ENCODE results near the gene MAP3K15.

The MAP3K15 gene

GRCh38 chrX:19343535-19344408, 171.5 kb downstream of the MAP3K15 start, which contains the start of gene PDHA1:
TSS of gene PDHA1 (plus strand) at chrX:19343927. CDS start at chrX:19344038, 111 bp downstream.
- TF ChIP-seq FOXP2 (optimal IDR thresholded peaks at IDR 0.05; ENCODE audit: borderline replicate concordance, extremely low read depth, extremely low read length, insufficient read depth) (peak; percentile 62), TAF1 (IDR thresholded peaks at IDR 0.05; ENCODE audit: borderline replicate concordance, insufficient read depth, low read length) (no peak), POLR2AphosphoS5 (IDR thresholded peaks at IDR 0.05; ENCODE audit: low read depth, low read length) (peak; percentile 56; the same call in 1 of the 2 replicates)

- TF ChIP-seq REST (IDR thresholded peaks at IDR 0.05; ENCODE audit: insufficient read depth in 1 of 2, low read depth in 2 of 2, low read length in 2 of 2) (no peak), SIN3A (IDR thresholded peaks at IDR 0.05; ENCODE audit: borderline replicate concordance, insufficient read depth, low read length) (no peak), FOXP2 (optimal IDR thresholded peaks at IDR 0.05; ENCODE audit: borderline replicate concordance, extremely low read depth, extremely low read length, insufficient read depth) (no peak), TAF1 (IDR thresholded peaks at IDR 0.05; ENCODE audit: borderline replicate concordance, insufficient read depth, low read length) (no peak), POLR2AphosphoS5 (IDR thresholded peaks at IDR 0.05; ENCODE audit: low read depth, low read length) (no peak)
Measured at GRCh38 chrX:19343085-19343534, 172.2 kb downstream of the MAP3K15 start.

GRCh38 chrX:19342331-19342906, 172.9 kb downstream of the MAP3K15 start:
- TF ChIP-seq REST (IDR thresholded peaks at IDR 0.05; ENCODE audit: insufficient read depth in 1 of 2, low read depth in 2 of 2, low read length in 2 of 2) (no peak), POLR2AphosphoS5 (IDR thresholded peaks at IDR 0.05; ENCODE audit: low read depth, low read length) (no peak), TAF1 (IDR thresholded peaks at IDR 0.05; ENCODE audit: borderline replicate concordance, insufficient read depth, low read length) (no peak), FOXP2 (optimal IDR thresholded peaks at IDR 0.05; ENCODE audit: borderline replicate concordance, extremely low read depth, extremely low read length, insufficient read depth) (no peak), SIN3A (IDR thresholded peaks at IDR 0.05; ENCODE audit: borderline replicate concordance, insufficient read depth, low read length) (no peak)

- no peak for TF ChIP-seq FOXP2 (optimal IDR thresholded peaks at IDR 0.05; ENCODE audit: borderline replicate concordance, extremely low read depth, extremely low read length, insufficient read depth)
- no peak for TF ChIP-seq SIN3A (IDR thresholded peaks at IDR 0.05; ENCODE audit: borderline replicate concordance, insufficient read depth, low read length)
- TF ChIP-seq POLR2AphosphoS5 (IDR thresholded peaks at IDR 0.05; ENCODE audit: low read depth, low read length) = no peak
- no peak for TF ChIP-seq REST (IDR thresholded peaks at IDR 0.05; ENCODE audit: insufficient read depth in 1 of 2, low read depth in 2 of 2, low read length in 2 of 2)
- TF ChIP-seq TAF1 (IDR thresholded peaks at IDR 0.05; ENCODE audit: borderline replicate concordance, insufficient read depth, low read length) = no peak
Measured at GRCh38 chrX:19334945-19335626, 180.2 kb downstream of the MAP3K15 start.

GRCh38 chrX:19332983-19333382, 182.3 kb downstream of the MAP3K15 start:
- TF ChIP-seq FOXP2 (optimal IDR thresholded peaks at IDR 0.05; ENCODE audit: borderline replicate concordance, extremely low read depth, extremely low read length, insufficient read depth) (no peak), SIN3A (IDR thresholded peaks at IDR 0.05; ENCODE audit: borderline replicate concordance, insufficient read depth, low read length) (no peak), POLR2AphosphoS5 (IDR thresholded peaks at IDR 0.05; ENCODE audit: low read depth, low read length) (no peak), TAF1 (IDR thresholded peaks at IDR 0.05; ENCODE audit: borderline replicate concordance, insufficient read depth, low read length) (no peak), REST (IDR thresholded peaks at IDR 0.05; ENCODE audit: insufficient read depth in 1 of 2, low read depth in 2 of 2, low read length in 2 of 2) (no peak)
